ENCODE data around the gene LMBR1.

LMBR1 gene

DNA sequence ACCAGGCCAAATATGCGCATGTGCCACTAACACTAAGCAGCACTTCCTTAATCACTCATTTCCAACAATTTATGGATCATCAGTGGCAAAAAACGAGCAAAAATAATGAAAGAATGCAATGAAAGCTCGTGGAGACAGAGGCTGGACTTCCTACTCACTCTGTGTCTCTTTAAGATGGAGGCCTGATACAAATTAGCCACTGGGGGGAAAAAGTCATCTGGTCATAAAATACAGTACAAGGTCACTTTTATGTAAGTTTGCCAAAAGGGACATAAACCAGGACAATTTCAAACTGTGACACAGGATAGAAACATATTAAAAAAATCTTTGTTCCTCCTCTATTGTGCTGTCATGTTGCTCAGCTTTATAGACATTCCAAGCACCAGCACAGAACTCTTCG, 101.7 kb downstream of the LMBR1 start:
- DNase-seq = no peak

DNA sequence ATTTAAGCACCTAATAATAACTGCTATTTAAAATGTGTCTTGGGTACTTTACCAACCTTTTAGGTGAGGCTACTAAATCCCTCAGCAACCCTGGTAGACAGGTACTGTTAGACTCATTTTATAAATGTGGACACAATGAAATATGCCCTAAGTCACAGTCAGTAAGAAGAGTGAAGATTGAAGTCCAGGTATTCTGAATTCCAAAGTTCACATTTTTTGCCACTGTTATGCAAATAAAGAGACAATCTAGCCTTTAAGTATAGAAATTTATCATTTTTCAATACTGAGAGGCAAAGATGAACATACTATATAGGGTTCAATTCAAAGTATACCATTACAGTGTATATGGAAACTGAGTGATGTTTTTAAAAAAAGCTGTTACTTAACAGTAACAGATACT, 102.7 kb downstream of the LMBR1 start:
- no peak for DNase-seq

DNA sequence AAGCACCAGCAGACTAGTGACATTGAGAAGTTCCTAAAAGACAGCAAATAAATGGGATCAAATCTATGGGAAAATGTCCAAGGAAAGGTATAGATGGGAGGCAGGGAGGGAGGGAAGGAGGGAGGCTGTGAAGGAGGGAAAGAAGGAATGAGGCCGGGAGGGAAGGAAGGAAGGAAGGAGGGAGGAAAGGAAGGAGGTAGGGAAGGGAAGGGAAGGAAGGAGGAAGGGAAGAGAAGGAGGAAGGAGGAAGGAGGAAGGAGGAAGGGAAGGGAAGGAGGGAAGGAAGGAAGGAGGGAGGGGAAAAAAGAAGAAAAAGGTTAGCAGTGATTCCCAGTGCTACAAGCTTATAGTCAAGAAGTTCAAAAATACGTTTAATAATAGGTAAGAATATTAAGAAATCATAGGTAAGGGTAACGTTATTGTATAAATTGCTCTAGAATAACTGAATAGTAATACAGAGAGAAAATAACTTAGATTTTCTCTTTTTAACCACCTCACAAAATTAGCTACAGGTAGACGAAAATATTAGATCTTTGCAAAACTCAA, 106.9 kb downstream of the LMBR1 start:
- DNase-seq = no peak

DNA sequence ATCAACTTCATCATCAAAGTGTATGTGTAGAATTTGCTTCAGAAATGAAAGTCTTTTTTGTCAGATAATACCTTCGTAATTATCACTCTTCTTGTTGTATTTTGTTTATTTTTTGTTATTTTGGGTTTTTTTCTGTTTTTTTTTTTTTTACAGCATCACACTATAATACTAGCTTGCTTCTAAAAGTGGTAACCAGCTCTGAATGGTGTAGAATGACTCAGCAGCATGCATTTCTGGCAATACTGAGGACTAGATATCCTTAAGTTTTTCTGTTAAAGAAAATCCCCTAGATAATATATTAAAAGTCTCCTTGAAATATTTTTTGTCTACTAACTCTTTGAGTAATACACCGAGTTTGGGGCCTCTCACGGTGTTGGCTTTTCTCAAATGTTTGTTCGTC, 109.1 kb downstream of the LMBR1 start:
- DNase-seq = no peak

DNA sequence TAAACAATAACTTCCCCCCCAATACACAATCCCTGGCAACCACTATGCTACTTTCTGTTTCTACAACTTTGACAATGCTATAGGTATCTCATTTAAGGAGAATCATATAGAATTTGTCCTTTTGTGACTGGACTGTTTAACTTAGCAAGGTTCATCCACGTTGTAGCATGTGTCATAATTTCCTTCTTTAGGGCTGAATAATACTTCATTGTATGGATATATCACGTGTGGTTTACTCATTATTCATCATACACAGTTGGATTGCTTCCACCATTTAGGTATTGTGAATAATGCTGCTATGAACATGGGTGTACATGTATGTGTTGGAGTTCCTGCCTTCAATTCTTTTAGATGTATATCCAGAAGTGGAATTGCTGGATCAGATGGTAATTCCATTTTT, 111.0 kb downstream of the LMBR1 start:
- no peak for DNase-seq

DNA sequence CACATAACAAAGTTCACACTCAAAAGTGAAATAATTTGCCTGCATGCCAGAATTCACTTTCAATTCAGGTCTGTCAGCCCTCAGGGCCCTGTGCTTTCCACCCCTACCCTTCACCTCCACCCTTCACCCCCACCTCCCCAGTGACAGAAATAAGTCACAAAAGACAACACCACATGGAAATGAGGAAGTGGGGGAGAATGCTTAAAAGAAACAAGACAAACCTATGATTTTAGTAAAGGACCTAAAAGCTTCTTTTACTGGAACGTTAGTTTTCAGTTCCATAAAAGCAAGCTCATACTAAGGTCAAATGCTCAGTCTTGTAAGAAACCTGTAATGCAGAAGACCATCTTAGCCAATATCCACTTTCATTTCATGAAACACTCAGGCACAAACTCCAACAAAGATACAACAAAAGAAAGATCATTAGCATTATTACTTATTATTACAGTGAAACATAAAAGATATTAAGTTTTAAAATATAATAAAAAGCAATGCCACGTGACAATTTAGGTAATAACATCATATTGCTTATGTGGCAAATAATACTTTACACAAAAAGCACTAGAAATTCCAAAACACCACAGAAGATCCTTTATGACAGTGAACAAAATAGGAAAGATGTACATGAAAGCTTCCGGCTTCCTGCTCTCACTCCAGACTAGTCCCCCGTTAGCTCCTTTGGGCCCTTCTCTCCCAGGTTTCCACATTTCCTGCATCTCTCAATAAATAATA, 112.1 kb downstream of the LMBR1 start:
- no peak for DNase-seq

DNA sequence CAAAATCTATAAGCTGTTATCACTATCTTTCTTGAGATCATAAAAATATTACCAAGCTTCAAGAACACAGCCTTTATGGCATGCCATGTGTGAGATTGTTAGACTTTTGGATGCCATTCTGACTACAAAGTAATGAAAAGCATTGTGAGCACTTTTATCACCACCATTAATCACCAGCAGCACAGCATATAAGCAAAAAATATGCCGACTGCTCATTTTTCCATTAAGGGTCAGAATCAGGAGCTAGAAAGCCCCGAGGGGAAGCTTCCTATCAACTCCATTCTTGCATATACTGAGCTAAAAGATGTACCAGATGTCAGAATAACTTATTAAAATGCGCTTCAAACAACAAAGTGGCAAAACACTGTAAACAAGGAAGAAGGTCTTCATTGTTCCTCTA, 114.3 kb downstream of the LMBR1 start:
- no peak for DNase-seq

DNA sequence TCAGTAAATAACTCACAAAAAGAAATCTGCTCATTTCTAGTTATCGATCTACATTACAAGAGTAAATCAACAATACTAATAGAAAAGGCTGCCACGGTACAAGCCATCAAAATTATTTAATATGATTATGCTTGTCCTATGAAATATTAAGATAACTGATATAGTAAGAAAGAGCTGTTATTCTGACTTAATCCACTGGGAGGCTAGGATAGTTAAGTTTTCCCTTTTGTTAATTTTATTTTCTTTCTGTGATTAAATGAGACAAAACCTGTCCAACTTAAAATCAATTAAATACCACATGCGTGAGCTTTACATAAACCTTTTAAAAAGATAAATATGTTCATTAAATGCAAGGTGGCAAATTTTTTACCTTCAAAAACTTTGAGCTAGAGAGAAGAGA, 114.8 kb downstream of the LMBR1 start:
- DNase-seq = no peak

DNA sequence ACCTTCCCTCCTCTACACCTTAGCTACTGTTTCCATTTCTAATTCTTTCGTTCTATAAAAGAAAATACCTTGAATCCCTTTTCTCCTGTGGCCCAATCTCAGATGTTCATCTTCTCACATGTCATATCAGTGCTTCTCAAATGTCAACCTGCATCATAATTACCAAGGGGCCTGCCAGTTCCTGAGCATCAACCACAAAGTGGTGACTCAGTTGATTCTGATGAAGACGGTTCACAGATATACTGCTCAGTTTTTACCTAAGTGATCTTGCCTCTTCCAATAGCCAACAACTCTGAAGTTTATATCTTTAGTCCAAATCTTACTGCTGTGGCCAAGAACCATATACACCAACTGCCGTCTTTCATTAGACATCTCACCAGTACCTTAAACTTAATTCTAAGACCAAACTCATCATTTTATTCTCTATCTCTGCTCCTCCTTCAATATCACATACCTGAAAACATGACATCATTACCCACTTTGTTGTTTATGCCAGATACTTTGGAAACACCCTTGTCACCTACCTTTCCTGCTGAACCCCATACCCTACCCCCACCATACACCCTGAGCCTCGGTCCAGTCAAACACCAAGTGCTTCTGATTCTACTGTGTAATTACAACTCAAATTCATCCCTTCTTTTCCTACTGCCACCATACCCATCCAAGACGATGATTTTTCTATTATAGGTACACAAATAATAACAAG, 115.5 kb downstream of the LMBR1 start:
- no peak for DNase-seq

DNA sequence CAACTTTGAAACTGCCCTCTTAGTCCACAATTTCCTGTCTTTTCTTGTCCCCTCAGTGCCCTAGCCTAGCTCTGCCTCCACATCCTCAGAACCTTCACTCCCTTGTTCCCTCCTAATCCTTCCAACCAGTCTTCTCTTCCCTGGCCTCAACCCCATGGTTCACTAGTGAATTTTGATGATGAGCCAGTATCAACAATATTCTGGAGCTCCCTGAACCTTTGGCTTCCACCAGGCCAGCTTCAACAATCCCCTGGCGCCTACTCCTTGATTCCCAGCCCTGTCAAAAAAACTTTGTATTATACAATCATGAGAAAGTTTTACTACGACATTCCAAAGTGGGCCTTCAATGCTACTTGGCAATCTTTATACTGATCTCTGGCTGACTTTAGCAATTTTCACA, 116.5 kb downstream of the LMBR1 start:
- no peak for DNase-seq

DNA sequence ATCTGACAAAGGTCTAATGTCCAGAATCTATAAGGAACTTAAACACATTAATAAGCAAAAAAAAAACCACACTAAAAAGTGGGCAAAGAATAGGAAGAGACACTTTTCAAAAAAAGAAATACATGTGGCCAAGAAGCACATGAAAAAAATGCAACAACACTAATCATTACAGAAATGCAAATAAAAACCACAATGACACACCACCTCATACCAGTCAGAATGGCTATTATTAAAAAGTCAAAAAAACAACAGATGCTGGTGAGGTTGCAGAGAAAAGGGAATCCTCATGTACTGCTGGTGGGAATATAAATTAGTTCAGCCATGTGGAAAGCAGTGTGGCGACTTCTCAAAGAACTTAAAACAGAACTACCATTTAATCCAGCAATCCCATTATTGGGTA, 119.0 kb downstream of the LMBR1 start:
- DNase-seq = no peak

DNA sequence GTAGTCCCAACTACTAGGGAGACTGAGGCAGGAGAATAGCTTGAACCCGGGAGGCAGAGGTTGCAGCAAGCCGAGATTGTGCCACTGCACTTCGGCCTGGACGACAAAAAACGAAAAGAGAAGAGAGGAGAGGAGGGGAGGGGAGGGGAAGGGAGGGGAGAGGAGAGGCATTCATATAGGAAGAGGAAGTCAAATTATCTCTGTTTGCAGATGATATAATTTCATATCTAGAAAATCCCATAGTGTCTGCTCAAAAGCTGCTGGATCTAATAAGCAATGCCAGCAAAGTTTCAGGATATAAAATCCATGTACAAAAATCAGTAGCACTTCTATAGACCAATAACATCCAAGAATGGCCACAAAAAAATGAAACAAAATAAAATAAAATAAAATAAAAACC, 120.3 kb downstream of the LMBR1 start:
- no peak for DNase-seq

DNA sequence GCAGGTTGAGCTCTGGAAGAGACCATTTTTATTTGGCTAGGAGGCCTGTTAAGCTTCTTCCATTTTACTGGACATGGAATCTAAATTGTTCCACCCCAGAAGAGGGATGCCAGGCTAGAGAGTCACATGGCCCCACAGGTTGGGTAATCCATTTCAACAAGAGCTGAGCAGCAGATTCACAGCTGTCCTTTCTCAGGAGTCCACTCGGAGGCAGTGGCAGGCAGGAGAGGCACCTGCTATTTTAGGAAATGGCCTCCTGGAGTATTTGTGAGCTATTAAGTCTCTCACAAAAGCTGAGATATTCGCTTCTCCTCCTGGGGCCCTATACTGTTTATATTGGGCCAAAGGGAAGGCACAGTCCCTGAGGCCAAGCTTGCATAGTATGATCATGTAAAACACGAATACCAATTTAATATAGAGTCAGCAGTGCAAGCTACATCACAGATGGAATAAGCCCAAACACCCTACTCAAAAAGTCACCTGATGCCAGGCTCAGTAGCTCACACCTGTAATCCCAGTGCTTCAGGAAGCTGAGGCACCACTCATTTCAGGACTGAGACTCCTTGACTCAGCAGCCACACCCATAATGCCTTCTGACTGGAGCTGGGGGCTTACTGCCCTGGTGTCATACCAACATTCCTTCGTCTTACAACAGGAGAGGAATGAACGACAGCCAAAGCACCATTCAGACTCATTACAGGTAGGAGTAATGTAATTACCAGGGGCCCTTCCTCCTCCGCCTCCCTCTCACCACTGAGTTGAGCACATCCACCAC, 124.1 kb downstream of the LMBR1 start:
- no peak for DNase-seq

DNA sequence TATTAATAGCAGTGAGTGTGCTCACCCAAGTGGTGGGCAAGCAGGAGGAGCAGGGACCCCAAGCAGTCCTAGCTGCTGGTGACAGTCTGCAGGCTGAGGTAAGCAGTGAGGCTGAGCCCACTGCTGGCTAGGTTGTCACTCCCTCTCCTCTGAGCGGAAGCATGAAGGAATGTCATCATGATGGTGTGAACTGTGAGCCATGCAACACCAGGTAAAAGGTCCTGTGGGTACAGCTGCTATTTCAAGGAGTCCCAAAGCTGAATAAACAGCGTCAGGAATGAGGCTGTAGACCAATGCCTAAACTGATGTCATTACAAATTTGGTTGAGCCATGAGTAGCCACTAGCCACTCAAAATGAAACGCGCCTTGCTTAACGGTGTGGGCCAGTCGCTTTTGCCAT, 126.3 kb downstream of the LMBR1 start:
- DNase-seq = no peak

DNA sequence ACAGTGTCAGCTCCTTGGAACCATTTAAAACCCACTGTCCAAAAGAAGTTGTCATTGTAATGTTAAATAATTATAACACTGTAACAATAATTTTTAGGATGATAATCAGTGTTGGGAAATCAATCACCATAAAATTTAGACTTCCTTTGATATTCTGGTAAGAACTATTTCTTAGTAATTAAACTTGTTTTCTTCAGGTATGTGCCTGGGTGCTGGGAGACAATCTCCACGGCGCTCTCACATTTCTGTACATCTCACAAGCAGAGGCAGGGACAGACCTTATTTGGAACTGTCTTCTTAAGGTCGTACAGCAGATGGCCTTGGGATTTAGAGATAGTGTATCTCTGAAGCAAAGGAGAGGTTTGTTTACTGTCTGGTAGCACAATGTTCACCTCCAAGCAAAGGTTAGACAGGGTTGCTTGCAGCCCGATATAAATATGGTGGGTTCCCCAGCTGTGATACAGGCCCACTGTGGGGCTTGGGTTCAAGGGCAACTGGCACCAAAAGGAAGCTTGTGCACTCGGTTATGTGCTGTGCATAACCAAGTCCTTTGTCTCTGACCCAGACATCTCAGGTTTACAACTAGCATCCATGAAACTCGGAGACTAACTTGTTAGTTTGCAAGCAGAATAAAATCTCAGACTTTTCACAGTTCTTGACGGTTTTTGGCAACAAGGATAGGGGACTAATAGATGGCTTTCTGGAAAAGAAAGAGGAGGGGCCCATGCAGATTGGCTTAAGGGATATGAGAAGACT, 126.9 kb downstream of the LMBR1 start:
- DNase-seq = no peak

DNA sequence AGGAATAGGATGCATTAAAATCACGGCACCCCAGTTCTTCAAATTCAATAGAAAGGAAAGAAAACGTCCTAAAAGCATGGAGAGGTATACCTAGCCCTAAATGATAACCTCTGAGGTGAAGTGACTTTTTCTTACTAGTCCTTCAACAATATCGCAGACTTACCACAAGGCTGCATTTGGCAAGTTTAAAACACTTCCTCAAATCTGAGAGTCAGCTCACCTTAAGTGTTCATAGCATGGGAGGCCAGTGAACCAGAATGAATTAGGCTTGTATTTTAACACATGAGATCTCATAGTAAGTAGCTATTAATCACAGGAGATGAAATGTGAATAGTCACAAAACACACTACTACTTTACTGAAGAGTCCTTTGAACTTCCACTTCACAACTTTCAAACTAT, 128.2 kb downstream of the LMBR1 start:
- no peak for DNase-seq

DNA sequence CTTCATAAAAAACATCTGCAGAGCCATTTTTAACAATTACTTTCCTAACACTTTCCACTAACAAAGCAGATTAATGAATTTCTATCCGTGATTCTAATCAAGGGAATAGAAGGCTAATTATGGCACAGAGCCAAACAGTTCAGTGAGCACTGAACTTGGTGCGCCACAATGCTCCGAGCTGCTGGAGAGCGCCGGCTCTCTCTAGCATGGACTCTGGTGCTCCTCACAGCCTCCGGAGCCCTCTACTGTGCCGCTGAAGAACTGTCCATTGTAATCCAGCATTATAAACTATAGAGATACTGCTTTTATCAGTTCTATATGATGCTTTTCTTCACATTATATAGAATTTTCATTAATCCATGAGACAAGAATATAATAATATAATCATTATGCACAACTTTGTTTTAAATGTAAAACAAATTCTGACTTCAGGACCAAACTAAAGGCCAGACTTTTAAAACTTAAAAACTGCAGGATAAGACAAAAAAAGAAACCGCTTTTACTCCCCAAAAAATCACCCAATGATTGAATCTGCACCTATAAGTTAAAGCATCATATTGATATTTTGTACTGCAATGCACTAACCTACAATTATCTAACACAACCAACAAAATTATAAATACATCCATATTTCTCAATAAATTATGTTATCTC, 128.8 kb downstream of the LMBR1 start:
- peak; percentile 66 for DNase-seq

DNA sequence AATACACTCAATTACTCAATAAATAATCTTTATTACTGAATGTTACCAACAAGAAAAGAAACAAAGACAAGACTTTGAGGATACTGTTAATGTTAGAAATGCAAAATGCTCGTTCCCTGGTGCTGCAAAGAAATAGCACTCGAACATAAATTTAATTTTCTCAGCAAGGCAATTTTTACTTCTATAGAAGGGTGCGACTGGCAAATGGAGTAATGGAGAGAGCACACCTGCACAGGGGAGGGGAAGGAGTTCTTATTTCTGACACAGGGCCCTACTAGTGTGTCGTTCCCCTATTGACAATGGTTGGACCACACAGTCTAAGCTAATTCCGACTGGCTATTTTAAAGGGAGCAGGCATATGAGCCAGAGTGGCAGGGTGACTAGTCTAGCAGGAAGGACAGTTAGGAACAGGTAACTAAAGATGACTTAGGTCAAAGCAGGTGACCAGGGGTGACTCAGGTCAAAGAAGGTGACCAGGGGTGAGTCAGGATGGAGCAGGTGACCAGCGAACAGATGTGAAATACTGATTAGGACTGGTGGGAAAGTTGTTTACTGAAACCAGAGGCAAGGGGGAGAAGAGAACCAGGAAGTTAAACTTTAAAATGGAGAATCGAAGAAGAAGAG, 133.3 kb downstream of the LMBR1 start:
- no peak for DNase-seq

DNA sequence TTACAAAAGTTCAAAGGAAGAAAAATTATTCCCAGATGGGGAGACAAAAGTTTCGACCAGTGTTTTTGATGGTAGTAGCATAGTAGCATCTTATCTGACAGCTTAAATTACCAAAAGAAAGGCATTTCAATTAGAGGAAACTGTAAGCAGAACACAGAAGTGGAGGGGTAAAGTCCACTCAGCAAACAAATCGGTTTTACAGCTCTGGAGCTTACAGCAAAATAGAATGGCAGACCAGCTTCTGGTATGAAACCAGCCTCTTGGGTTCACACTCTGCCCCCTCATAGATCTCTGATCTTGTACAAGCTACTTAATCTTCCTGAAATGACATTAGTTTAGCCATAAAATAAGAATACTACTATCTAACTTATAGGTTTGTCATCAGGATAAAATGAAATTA, 133.8 kb downstream of the LMBR1 start:
- DNase-seq = no peak

DNA sequence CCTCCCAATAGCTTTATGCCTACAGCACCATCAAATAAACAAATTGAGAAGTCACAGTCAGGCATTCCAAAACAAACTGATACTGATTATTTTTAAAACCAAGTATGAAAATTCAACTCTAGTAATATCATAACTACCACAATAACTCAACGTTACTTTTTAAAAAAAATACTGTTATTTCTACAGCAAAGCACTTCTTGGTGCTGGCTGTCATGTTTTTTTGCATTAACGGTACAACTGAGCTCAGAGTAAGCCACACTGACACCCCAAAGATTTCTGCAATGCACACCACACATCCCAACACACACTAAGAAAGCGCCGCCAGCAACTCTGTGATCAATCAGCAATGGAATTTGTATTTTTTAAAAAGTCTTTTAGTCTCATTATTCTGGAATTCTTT, 138.8 kb downstream of the LMBR1 start:
- DNase-seq = no peak

DNA sequence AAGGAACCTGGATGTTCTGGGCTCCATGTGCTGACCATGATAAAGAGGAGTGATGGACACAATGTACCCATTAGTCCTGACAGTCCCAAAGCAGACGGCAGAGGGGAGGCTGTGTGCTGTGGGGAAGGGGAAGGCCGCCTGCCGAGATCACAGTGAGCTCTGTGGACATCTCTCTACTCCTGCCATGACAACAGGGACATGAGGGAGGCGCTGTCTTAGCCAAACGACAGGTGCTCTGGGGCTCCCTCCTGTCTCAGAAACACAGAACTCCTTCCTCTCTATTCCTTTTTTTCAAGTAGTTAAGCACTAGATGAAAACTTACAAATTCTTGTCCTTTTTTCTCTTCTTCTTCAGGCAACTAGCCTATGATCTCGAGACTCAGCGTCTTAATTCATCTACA, 139.4 kb downstream of the LMBR1 start:
- DNase-seq = no peak

DNA sequence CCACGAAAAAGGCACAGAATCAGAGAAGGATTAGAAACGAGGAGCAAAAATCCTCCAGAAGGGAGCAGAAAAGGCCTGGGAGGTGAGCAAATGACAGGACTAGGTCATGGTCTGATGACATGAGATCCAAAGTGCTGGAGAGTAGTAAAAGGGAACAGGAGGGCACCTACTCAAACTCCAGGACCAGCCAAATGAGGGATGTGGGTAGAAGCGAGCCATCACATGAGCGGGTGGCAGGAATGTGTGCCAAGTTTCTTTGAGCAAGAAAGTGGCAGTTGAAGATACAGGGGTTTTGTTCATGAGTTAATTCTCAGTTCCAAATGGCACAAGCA, 139.8 kb downstream of the LMBR1 start:
- no peak for DNase-seq

Measured in NCI-H2227 treated with DMSO at 0.1 percent for 48 hours (cell line).